Tibial nerve (tissue), 4 donors: ENCODE results near the gene SLC25A31. TPM values are rescaled to one million over a fixed set of nuclear protein-coding genes. Genes with fewer than 3 reads are reported as not detected.

Source experiments
- DNase-seq, 2 donors: peaks; one replicate each; pipeline ENCODE4 v3.0.0-alpha.2; 2019; ENCODE audit warnings: low spot score in 2 of 2
- H3K27ac ChIP-seq, 4 donors: fragments of 200-600 bp; sonication (generic) in 3 of 4; one replicate each; pipeline ENCODE4 v1.5.1; 2017 to 2019; ENCODE audit warnings: mild to moderate bottlenecking in 1 of 4
- H3K27me3 ChIP-seq, 2 donors: fragments of 200-600 bp; sonication (generic) in 1 of 2; one replicate each; pipeline versions ENCODE4 v1.5.1 to v1.6.0; 2017 to 2019
- H3K36me3 ChIP-seq, 3 donors: fragments of 200-600 bp; sonication (generic); one replicate each; pipeline ENCODE4 v1.5.1; 2018 to 2019
- H3K4me1 ChIP-seq, 4 donors: fragments of 200-600 bp; sonication (generic) in 3 of 4; one replicate each; pipeline ENCODE4 v1.5.1; 2017 to 2019
- H3K4me3 ChIP-seq, 4 donors: fragments of 200-600 bp; sonication (generic) in 3 of 4; one replicate each; pipeline ENCODE4 v1.5.1; 2017 to 2019; ENCODE audit warnings: mild to moderate bottlenecking in 1 of 4, moderate library complexity in 1 of 4
- H3K9me3 ChIP-seq, 4 donors: fragments of 200-600 bp; sonication (generic) in 3 of 4; one replicate each; pipeline ENCODE4 v1.5.1; 2017 to 2019
- EP300 ChIP-seq, 2 donors: sonication (generic); formaldehyde crosslinking; IDR thresholded peaks; one replicate each; pipeline ENCODE4 v1.6.1; 2017; ENCODE audit warnings: antibody characterized with exemption in 2 of 2, mild to moderate bottlenecking in 1 of 2
- POLR2A ChIP-seq, 2 donors: fragments of 450-650 bp; IDR thresholded peaks; one replicate each; pipeline ENCODE4 v1.6.1; 2017; ENCODE audit warnings: antibody characterized with exemption in 2 of 2, mild to moderate bottlenecking in 2 of 2, moderate library complexity in 2 of 2
- WGBS, 2 donors: methylation state at CpG; one replicate each; pipeline ENCODE4 v1.1.5; 2018; 5-methylcytosine and 5-hydroxymethylcytosine counted together
- total RNA-seq, 4 donors: library from RNA; depleted of rRNA; stranded (reverse); fragments of >200 nt; gene quantifications; one replicate each; pipeline ENCODE4 v1.1.0, GENCODE V29; 2016
- TF ChIP-seq, protein P1 (sequence below), 5 experiments: fragments of 200-600 bp in 3 of 5; fragments of 450-650 bp in 2 of 5; sonication (generic) in 3 of 5; IDR thresholded peaks; one replicate each; pipeline ENCODE4 v1.5.1; 2016 to 2019; ENCODE audit warnings: antibody characterized with exemption in 5 of 5, mild to moderate bottlenecking in 3 of 5, moderate library complexity in 2 of 5

The SLC25A31 gene
- total RNA-seq, 4 donors from 2014 or later, result not detected

DNA sequence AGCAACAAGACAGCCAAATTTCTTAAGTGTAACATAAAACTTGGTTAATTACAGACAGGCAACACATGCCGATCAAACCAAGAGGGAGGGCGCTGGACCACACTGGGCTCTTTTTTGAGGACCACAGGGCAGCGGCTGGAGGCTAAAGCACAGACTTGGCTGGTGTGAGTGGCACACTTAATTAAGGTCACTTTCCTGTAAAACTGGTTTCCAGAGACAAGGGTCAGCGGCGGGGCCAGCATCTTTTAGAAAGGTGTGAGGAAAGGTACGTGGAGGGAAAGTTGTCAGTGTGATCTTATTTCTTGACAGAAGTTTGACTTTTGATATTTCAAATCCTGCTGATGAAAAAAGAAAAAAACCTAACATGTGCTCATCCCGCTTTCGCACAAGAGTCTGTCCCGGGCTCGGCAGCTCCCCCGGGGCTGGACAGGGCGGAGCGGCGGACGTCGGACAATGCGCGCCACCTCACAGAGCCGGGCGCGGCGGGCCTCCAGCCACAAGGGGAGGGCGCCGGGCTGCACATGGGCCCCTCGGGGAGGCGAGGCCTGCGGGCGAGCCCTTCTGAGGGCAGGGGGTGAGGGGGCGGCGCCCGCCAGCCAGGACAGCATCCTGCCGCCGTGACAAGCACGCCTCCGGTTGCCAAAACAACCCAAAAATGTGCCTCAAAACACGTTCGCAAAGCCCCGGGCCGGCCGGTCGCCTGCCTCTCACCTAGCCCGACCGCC, 51.3 kb downstream of the SLC25A31 start:
- Histone ChIP-seq H3K27me3 (no peaks in the 10 kb centered on the region), H3K27ac (peak overlapping the region; percentile 75 to 92 (median 81)), H3K4me3 (peak overlapping the region; percentile 63 to 73 (median 70)), H3K36me3 (no peaks in the 10 kb centered on the region), H3K9me3 (no peaks in the 10 kb centered on the region), H3K4me1 (peaks cover 0 to 21% (median 0%) of the 10 kb centered on the region in 4 donors)
- peak; percentile 18 to 32 for DNase-seq
- TF ChIP-seq POLR2A (IDR thresholded peaks at IDR 0.05) (no peak), EP300 (IDR thresholded peaks at IDR 0.05) (no peak)
- TF ChIP-seq, protein P1, sequence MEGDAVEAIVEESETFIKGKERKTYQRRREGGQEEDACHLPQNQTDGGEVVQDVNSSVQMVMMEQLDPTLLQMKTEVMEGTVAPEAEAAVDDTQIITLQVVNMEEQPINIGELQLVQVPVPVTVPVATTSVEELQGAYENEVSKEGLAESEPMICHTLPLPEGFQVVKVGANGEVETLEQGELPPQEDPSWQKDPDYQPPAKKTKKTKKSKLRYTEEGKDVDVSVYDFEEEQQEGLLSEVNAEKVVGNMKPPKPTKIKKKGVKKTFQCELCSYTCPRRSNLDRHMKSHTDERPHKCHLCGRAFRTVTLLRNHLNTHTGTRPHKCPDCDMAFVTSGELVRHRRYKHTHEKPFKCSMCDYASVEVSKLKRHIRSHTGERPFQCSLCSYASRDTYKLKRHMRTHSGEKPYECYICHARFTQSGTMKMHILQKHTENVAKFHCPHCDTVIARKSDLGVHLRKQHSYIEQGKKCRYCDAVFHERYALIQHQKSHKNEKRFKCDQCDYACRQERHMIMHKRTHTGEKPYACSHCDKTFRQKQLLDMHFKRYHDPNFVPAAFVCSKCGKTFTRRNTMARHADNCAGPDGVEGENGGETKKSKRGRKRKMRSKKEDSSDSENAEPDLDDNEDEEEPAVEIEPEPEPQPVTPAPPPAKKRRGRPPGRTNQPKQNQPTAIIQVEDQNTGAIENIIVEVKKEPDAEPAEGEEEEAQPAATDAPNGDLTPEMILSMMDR (IDR thresholded peaks at IDR 0.05), result no peak
- WGBS, 2 donors, result 14 to 18% methylated on average over 37 to 40 of the region's 43 CpGs

DNA sequence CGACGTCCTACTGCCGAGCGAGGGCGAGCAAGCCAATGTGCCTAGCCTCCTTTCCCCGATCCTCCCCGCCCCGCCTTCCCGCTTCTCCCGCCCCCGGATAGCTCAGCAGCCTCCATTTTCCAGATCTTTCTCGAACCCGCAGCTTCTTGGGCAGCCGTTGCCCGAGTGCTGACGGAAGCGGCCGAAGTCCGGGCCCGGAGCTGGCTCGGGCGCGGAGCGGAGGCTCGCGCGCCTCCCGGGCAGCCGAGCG, 51.8 kb downstream of the SLC25A31 start:
- WGBS, 2 donors, result 0 to 1% methylated on average over 27 to 30 of the region's 30 CpGs

DNA sequence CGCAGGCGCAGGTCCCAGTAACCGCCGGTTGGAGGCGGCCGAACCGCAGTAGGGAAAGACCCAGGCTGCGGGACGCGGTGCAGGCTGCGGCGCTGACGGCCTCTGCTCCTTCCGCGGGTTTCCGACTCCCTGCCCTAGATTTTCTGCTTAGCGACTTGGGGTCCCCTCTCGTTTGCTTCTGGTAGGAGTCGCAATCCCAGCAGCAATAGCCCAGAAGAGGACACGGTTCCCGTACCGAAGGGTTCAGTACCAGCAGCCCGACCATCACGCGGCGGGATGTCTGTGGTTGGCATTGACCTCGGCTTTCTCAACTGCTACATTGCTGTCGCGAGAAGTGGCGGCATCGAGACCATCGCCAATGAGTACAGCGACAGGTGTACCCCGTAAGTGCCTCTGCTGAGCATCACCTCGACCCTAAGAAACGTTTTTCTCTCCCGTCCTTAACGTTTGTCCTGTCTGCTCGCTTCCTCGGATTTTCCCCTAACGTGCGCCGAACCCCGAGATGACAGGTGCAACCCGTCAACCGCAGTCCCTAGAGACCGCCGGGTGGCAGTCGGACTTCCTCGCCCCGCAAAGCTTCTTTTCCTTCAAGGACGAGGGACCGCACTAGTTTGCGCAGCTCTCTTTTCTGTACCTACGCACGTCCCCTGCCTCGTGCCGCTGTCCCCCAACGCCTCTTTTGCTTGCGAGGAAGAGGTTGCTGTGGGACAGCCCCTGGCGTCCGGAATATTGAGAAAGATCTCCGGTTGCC, 52.2 kb downstream of the SLC25A31 start, which contains the start of gene HSPA4L:
Gene HSPA4L, plus strand, starts transcription at position 48 of the 751 bp plus-strand sequence. Its CDS starts 229 bp downstream, at position 277.
- Histone ChIP-seq H3K27me3 (no peaks in the 10 kb centered on the region), H3K36me3 (no peaks in the 10 kb centered on the region), H3K4me1 (peaks cover 0 to 21% (median 0%) of the 10 kb centered on the region in 4 donors), H3K4me3 (peak within 1 kb of the TSS; percentile 63 to 73 (median 70)), H3K9me3 (no peaks in the 10 kb centered on the region), H3K27ac (peak within 1 kb of the TSS; percentile 75 to 92 (median 81))
- DNase-seq, result peak; percentile 23 to 25
- 0% methylated on average over 51 to 60 of the region's 63 CpGs for WGBS, 2 donors
- TF ChIP-seq POLR2A (IDR thresholded peaks at IDR 0.05), result peak; percentile 87 to 91
- TF ChIP-seq, protein P1 (IDR thresholded peaks at IDR 0.05), result peak in 4 of 5 experiments; percentile 14 to 78 (median 50)
- TF ChIP-seq EP300 (IDR thresholded peaks at IDR 0.05), result peak in 1 of 2 donors; percentile 94

More for the DNA sequence above, 51.8 kb downstream of the SLC25A31 start:
- Histone ChIP-seq H3K36me3 (no peaks in the 10 kb centered on the region), H3K9me3 (no peaks in the 10 kb centered on the region), H3K27ac (peak overlapping the region; percentile 75 to 92 (median 81)), H3K4me1 (peaks cover 0 to 21% (median 0%) of the 10 kb centered on the region in 4 donors), H3K4me3 (peak overlapping the region; percentile 63 to 73 (median 70)), H3K27me3 (no peaks in the 10 kb centered on the region)
- peak; percentile 59 to 61 for DNase-seq
- TF ChIP-seq, protein P1 (IDR thresholded peaks at IDR 0.05), result peak in 1 of 5 experiments; percentile 22
- no peak for TF ChIP-seq EP300 (IDR thresholded peaks at IDR 0.05)

DNA sequence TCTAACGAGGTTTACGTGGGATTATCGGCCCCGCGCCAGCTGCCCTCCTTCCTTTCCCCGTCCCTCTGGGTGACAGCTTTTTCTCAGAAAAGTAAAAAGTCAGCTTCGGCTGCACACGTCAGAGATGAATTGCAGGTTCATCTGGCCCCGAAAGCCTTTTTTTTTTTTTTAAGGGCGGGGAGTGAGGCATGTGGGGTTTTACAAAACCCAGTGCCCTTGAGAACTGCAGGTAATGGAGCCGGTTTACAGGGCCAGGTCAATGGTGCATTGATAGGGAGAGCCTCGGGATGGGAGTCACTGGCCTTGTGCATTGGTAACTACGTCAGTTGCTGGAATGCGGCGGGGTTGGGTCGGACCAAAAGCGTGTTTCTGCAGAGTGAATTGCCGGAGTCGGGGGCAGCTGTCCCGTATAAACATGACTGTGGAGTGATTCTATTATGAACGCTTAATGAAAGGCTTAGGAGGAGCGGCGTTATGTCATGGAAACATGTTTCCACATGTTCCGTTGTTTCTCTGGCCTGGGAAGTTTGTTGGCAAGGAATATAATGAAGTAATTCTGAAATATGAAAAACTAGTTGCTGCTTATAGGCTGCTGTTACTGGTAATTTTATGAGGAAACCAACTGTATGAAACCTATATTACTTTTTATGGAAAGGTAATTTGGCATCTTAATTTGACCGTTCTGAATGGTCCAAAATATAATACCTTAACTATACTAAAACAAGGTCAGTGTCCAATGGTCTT, 53.0 kb downstream of the SLC25A31 start:
- Histone ChIP-seq H3K4me1 (peaks cover 0 to 21% (median 0%) of the 10 kb centered on the region in 4 donors), H3K36me3 (no peaks in the 10 kb centered on the region), H3K4me3 (peak overlapping the region; percentile 63 to 73 (median 70)), H3K27ac (peak overlapping the region; percentile 75 to 92 (median 81)), H3K9me3 (no peaks in the 10 kb centered on the region), H3K27me3 (no peaks in the 10 kb centered on the region)
- 4 to 10% methylated on average over 25 of the region's 25 CpGs for WGBS, 2 donors
- TF ChIP-seq POLR2A (IDR thresholded peaks at IDR 0.05) (no peak), EP300 (IDR thresholded peaks at IDR 0.05) (peak; percentile 31 to 69)
- DNase-seq, result peak; percentile 46 to 57

DNA sequence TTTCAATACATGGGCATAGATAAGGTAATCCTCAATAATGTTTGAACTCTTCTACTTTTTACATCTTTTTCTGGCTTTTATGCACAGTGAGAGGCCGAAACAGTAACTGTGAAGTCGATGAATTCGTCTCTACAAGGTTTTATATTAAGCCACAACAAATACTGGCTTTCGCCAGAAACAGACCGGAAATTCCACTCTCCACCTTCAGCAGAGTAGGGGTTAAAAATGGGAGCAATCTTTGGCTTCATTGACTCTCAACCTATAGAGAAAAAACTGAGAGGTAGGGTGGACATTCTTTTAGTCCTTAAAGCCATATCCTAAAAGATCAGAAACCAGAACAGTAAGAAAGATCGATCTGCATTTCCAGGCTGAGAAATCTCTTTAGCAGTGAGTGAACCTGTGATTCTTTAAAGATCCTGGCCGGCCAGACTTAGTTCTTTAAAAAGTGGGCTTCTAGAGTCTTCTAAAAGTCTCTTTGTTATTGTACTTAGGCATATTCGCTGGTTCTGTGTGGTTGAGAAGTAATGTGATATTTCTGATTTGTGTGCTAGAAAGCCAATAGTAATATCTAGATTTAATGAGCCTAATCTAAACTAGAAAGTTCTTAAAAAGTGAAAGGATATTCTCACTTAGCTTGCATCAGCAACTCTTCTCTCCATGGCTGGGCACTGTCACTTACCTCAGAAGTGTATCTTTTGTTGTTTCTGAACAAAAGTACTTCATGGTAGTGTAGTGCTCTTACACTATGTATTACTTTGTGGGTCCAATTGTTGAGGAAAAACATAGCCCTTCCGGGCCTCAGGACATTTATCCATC, 54.0 kb downstream of the SLC25A31 start:
- Histone ChIP-seq H3K4me1 (peaks cover 0 to 21% (median 0%) of the 10 kb centered on the region in 4 donors), H3K27me3 (no peaks in the 10 kb centered on the region), H3K36me3 (no peaks in the 10 kb centered on the region), H3K4me3 (no peak overlapping the region), H3K27ac (peak overlapping the region; percentile 75 to 92 (median 81)), H3K9me3 (no peaks in the 10 kb centered on the region)
- WGBS, 2 donors, result 78 to 80% methylated on average over 9 of the region's 9 CpGs
- DNase-seq, result no peak
- TF ChIP-seq POLR2A (IDR thresholded peaks at IDR 0.05) (no peak), EP300 (IDR thresholded peaks at IDR 0.05) (no peak)
- TF ChIP-seq, protein P1 (IDR thresholded peaks at IDR 0.05), result no peak
